Stimulated activated CD8-positive, alpha-beta memory T cell treated with anti-CD3 and anti-CD28 coated beads, Interleukin-4, amount 100 ng/mL, for 4 hours (primary cell): ENCODE results near the gene TENT4A.

ENCODE experiments used
- DNase-seq, 2 donors: peaks; one replicate each; pipeline ENCODE4 v3.0.0-alpha.2; 2020; ENCODE audit warnings: low read depth in 2 of 2, low spot score in 1 of 2

TENT4A gene

GRCh38 chr5:6792911-6793471 lies 79.8 kb downstream of the TENT4A start:
- no peak for DNase-seq

GRCh38 chr5:6801236-6801635 lies 88.0 kb downstream of the TENT4A start:
- no peak for DNase-seq

GRCh38 chr5:6803981-6804550 lies 90.8 kb downstream of the TENT4A start:
- no peak for DNase-seq

- DNase-seq, result no peak
These were observed 91.7 kb downstream of the TENT4A start for GRCh38 chr5:6804766-6805501.

GRCh38 chr5:6805841-6806240 lies 92.6 kb downstream of the TENT4A start:
- DNase-seq, result no peak
